HepG2 (cell line): ENCODE results near the gene FAH. TPM values are rescaled to one million over a fixed set of nuclear protein-coding genes. Genes with fewer than 3 reads are reported as not detected.

ENCODE experiments used
- ATAC-seq: fragments of 200-7000 bp; cut with Tn5 transposase; 3 replicates; pipeline ENCODE4 v1.9.1; 2020; ENCODE audit warnings: mild to moderate bottlenecking, moderate library complexity
- BruUV-seq: library from RNA; stranded (reverse); fragments of 400-500 nt; replicated peaks from 2 replicates; lab custom pipeline; 2021; lab: Mats Ljungman, UMichigan
- CTCF ChIA-PET: fragments of 300-600 bp; formaldehyde crosslinking; extraction: SDS; loops from one replicate; lab custom pipeline; 2021; ENCODE audit warnings: low total read pairs, inconsistent platforms, low intra/inter-chr PET ratio; lab: Yijun Ruan, JAX
- POLR2A ChIA-PET: fragments of 350-600 bp; sonication (Branson Sonifier 250); formaldehyde crosslinking; loops from one replicate; lab custom pipeline; 2020; ENCODE audit warnings: antibody characterized with exemption, inconsistent platforms; lab: Yijun Ruan, JAX
- DNase-seq: peaks from one replicate; pipeline ENCODE4 v3.0.0-alpha.2; 2015; ENCODE audit warnings: low spot score
- FAIRE-seq: peaks from 3 replicates; lab custom pipeline; 2011; peaks lifted over from hg19 to GRCh38; lab: Jason Lieb, UNC
- H2AFZ ChIP-seq: one replicate; pipeline ENCODE4 v1.6.1; 2011; ENCODE audit warnings: low read length, inconsistent platforms
- H3K27ac ChIP-seq: fragments of 300-600 bp; 3 replicates; pipeline ENCODE4 v1.8.0; 2011; ENCODE audit warnings: mixed run types, mild to moderate bottlenecking, mixed read lengths, low read length, inconsistent platforms; ENCODE audit not compliant: insufficient read depth; ENCODE audit errors: extremely low read length
- H3K27me3 ChIP-seq, 2 experiments: fragments of 200-600 bp in 1 of 2; 2 replicates in 1 of 2; 3 replicates in 1 of 2; pipeline versions ENCODE4 v1.6.0 to v1.8.0; 2011; ENCODE audit warnings: low read length in 2 of 2, mild to moderate bottlenecking in 2 of 2, moderate library complexity in 2 of 2, inconsistent platforms in 1 of 2; ENCODE audit not compliant: insufficient read depth in 2 of 2, control insufficient read depth in 1 of 2
- H3K36me3 ChIP-seq, 2 experiments: fragments of 200-600 bp in 1 of 2; replicated peaks in 1 of 2; 2 replicates in 1 of 2; 3 replicates in 1 of 2; pipeline versions ENCODE4 v1.5.1 to v1.8.0; 2011; ENCODE audit warnings: low read length in 2 of 2, inconsistent platforms in 1 of 2; ENCODE audit not compliant: insufficient read depth in 2 of 2, control insufficient read depth in 1 of 2
- H3K4me1 ChIP-seq: 2 replicates; pipeline ENCODE4 v1.5.1; 2012; ENCODE audit warnings: low read length, inconsistent platforms; ENCODE audit not compliant: insufficient read depth
- H3K4me2 ChIP-seq: 2 replicates; pipeline ENCODE4 v1.6.0; 2011; ENCODE audit warnings: low read depth, low read length, inconsistent platforms
- H3K4me3 ChIP-seq, 3 experiments: fragments of 200-600 bp in 1 of 3; sonication (generic), shearing (Covaris generic) in 1 of 3; replicated peaks in 1 of 3; 2 replicates each; pipeline ENCODE4 v1.5.1; 2011 to 2016; ENCODE audit warnings: low read length in 3 of 3, inconsistent platforms in 2 of 3, low read depth in 2 of 3, mild to moderate bottlenecking in 2 of 3, control low read depth in 1 of 3, mixed read lengths in 1 of 3; ENCODE audit not compliant: insufficient read depth in 1 of 3
- H3K79me2 ChIP-seq: one replicate; pipeline ENCODE4 v1.6.1; 2011; ENCODE audit warnings: low read length, inconsistent platforms; ENCODE audit not compliant: insufficient read depth
- H3K9ac ChIP-seq: 2 replicates; pipeline ENCODE4 v1.6.0; 2011; ENCODE audit warnings: mild to moderate bottlenecking, low read depth, low read length, inconsistent platforms; ENCODE audit not compliant: insufficient read depth
- H3K9me3 ChIP-seq: 2 replicates; pipeline ENCODE4 v1.5.1; 2012; ENCODE audit warnings: mild to moderate bottlenecking, low read length
- H4K20me1 ChIP-seq: 2 replicates; pipeline ENCODE4 v1.6.0; 2011; ENCODE audit warnings: inconsistent platforms, mild to moderate bottlenecking, low read length, moderate library complexity; ENCODE audit not compliant: insufficient read depth
- ATF7 ChIP-seq, 2 experiments: fragments of 450-650 bp in 1 of 2; sonication (generic) in 1 of 2; formaldehyde crosslinking in 1 of 2; IDR thresholded peaks; 2 replicates each; pipeline versions ENCODE4 v1.4.0 to v1.6.1; 2016 to 2020; ENCODE audit warnings: antibody characterized with exemption in 1 of 2, mild to moderate bottlenecking in 1 of 2, missing genetic modification reagents in 1 of 2
- EHMT2 ChIP-seq: fragments of 200-600 bp; sonication (generic); IDR thresholded peaks from 2 replicates; pipeline ENCODE4 v1.7.0; 2017; ENCODE audit warnings: antibody characterized with exemption, low read depth, low read length, borderline replicate concordance
- ISX ChIP-seq: sonication (generic); formaldehyde crosslinking; conservative IDR thresholded peaks from 2 replicates; pipeline ENCODE4 v1.5.0; 2020; ENCODE audit warnings: missing genetic modification reagents
- KDM2A ChIP-seq: sonication (generic); formaldehyde crosslinking; IDR thresholded peaks from 2 replicates; pipeline ENCODE4 v1.4.0; 2020; ENCODE audit warnings: low read depth, missing genetic modification reagents, borderline replicate concordance
- MAF1 ChIP-seq: sonication (generic); formaldehyde crosslinking; IDR thresholded peaks from 2 replicates; pipeline ENCODE4 v1.5.0; 2020; ENCODE audit warnings: missing genetic modification reagents, borderline replicate concordance
- MATR3 ChIP-seq: sonication (generic); formaldehyde crosslinking; IDR thresholded peaks from 2 replicates; pipeline ENCODE4 v1.4.0; 2020; ENCODE audit warnings: missing genetic modification reagents
- PBX2 ChIP-seq: IDR thresholded peaks from 2 replicates; pipeline ENCODE4 v1.6.1; 2016; ENCODE audit warnings: control low read depth
- TEAD2 ChIP-seq: sonication (generic); formaldehyde crosslinking; IDR thresholded peaks from 2 replicates; pipeline ENCODE4 v1.9.0; 2021; ENCODE audit warnings: missing genetic modification reagents
- THAP9 ChIP-seq: sonication (generic); formaldehyde crosslinking; IDR thresholded peaks from 2 replicates; pipeline ENCODE4; 2020; ENCODE audit warnings: missing genetic modification reagents, mild to moderate bottlenecking, borderline replicate concordance
- ZBTB10 ChIP-seq: sonication (generic); formaldehyde crosslinking; IDR thresholded peaks from 2 replicates; pipeline ENCODE4 v1.4.0; 2020; ENCODE audit warnings: missing genetic modification reagents, borderline replicate concordance
- ZBTB42 ChIP-seq: sonication (generic); formaldehyde crosslinking; IDR thresholded peaks from 2 replicates; pipeline ENCODE4 v1.5.0; 2020; ENCODE audit warnings: mild to moderate bottlenecking, missing genetic modification reagents
- ZNF20 ChIP-seq: sonication (generic); formaldehyde crosslinking; IDR thresholded peaks from 2 replicates; pipeline ENCODE4 v1.4.0; 2020; ENCODE audit warnings: mild to moderate bottlenecking, moderate library complexity, missing genetic modification reagents
- ZNF326 ChIP-seq: sonication (generic); formaldehyde crosslinking; IDR thresholded peaks from 2 replicates; pipeline ENCODE4 v1.4.0; 2020; ENCODE audit warnings: missing genetic modification reagents, borderline replicate concordance
- ZNF33B ChIP-seq: sonication (generic); formaldehyde crosslinking; IDR thresholded peaks from 2 replicates; pipeline ENCODE4 v1.5.1; 2020; ENCODE audit warnings: mild to moderate bottlenecking, missing genetic modification reagents
- ZNF460 ChIP-seq: sonication (generic); formaldehyde crosslinking; IDR thresholded peaks from 2 replicates; pipeline ENCODE4 v1.5.1; 2020; ENCODE audit warnings: missing genetic modification reagents, mild to moderate bottlenecking, borderline replicate concordance
- ZNF709 ChIP-seq: sonication (generic); formaldehyde crosslinking; IDR thresholded peaks from 2 replicates; pipeline ENCODE4 v1.5.0; 2020; ENCODE audit warnings: mild to moderate bottlenecking, missing genetic modification reagents
- WGBS: methylation state at CpG from one replicate; pipeline ENCODE4 v1.1.6; 2017; ENCODE audit warnings: low lambda C conversion rate; 5-methylcytosine and 5-hydroxymethylcytosine counted together
- in situ Hi-C: cut with HindIII; loops from 2 replicates; pipeline ENCODE4 v1.10.0; 2017; ENCODE audit warnings: low pct_unique_long_range_greater_than_20kb; ENCODE audit not compliant: extremely low pct_ligation_motif_present
- intact Hi-C: fragments of 100-400 bp; cut with micrococcal nuclease; formaldehyde crosslinking; loops from one replicate; pipeline ENCODE4 v1.10.0; 2022; ENCODE audit not compliant: unreplicated experiment
- polyA plus RNA-seq, 8 experiments: library from polyadenylated mRNA; depleted of rRNA in 3 of 8; stranded (reverse) in 7 of 8; unstranded in 1 of 8; fragments of >200 nt; fragmentation: Illumina TruSeq in 4 of 8; extraction: Trizol in 4 of 8; gene quantifications; 2 replicates each; pipeline versions ENCODE4 v1.2.1 to v1.2.3, GENCODE V29; 2011 to 2016; ENCODE audit warnings: low read depth in 4 of 8, missing spikeins in 1 of 8, mixed read lengths in 1 of 8; ENCODE audit not compliant: insufficient read depth in 1 of 8
- total RNA-seq, 5 experiments: library from RNA; depleted of rRNA; stranded (reverse); fragments of >200 nt; fragmentation: Illumina TruSeq; extraction: Trizol; gene quantifications; 2 replicates each; pipeline ENCODE4 v1.2.3, GENCODE V29; 2016; ENCODE audit warnings: low read depth in 1 of 5
- TF ChIP-seq, protein P1 (sequence below): fragments of 450-650 bp; IDR thresholded peaks from 2 replicates; pipeline ENCODE4 v1.6.1; 2017

Gene FAH
- total and polyA plus RNA-seq, 2 of the 13 experiments (the other 11 are each of a cell fraction or from before 2014, with no cell fraction given) = 36.6 to 75.0 TPM

GRCh38 chr15:80184554-80184953, 31.8 kb downstream of the FAH start:
- in situ Hi-C loops = no loop called here
- DNase-seq (no peak), ATAC-seq (no peak), FAIRE-seq (no peak)
- Histone ChIP-seq H3K4me1 (no peaks in the 10 kb centered on the region), H3K36me3 (peaks cover 24 to 70% of the 10 kb centered on the region in 2 experiments), H2AFZ (no peak overlapping the region), H3K4me3 (no peak overlapping the region), H3K9ac (no peak overlapping the region), H4K20me1 (no peaks in the 10 kb centered on the region), H3K27me3 (no peaks in the 10 kb centered on the region), H3K9me3 (no peaks in the 10 kb centered on the region), H3K4me2 (no peak overlapping the region), H3K27ac (no peak overlapping the region), H3K79me2 (no peaks in the 10 kb centered on the region)
- ChIA-PET CTCF (no interaction called here), POLR2A (no interaction called here)
- intact Hi-C loops = no loop called here
- BruUV-seq = no TSS peak
- WGBS = 97% methylated on average over 6 of the region's 7 CpGs
- TF ChIP-seq ZBTB42 (no peak), ZNF709 (CRISPR knock-in tag) (no peak), MAF1 (CRISPR knock-in tag) (no peak), THAP9 (CRISPR knock-in tag) (no peak), ZNF460 (CRISPR knock-in tag) (no peak), TEAD2 (no peak), ISX (CRISPR knock-in tag) (no peak), ZNF33B (CRISPR knock-in tag) (no peak), EHMT2 (no peak), KDM2A (CRISPR knock-in tag) (no peak), ATF7 (IDR thresholded peaks at IDR 0.05) (no peak), ATF7 (CRISPR knock-in tag; IDR thresholded peaks at IDR 0.05) (no peak), PBX2 (CRISPR knock-in tag) (no peak), ZNF326 (CRISPR knock-in tag) (no peak), ZBTB10 (no peak), ZNF20 (no peak), MATR3 (no peak)
- TF ChIP-seq, protein P1, sequence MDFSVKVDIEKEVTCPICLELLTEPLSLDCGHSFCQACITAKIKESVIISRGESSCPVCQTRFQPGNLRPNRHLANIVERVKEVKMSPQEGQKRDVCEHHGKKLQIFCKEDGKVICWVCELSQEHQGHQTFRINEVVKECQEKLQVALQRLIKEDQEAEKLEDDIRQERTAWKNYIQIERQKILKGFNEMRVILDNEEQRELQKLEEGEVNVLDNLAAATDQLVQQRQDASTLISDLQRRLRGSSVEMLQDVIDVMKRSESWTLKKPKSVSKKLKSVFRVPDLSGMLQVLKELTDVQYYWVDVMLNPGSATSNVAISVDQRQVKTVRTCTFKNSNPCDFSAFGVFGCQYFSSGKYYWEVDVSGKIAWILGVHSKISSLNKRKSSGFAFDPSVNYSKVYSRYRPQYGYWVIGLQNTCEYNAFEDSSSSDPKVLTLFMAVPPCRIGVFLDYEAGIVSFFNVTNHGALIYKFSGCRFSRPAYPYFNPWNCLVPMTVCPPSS = no peak
